Measurements from ENCODE around the gene RO60.

GRCh38 chr1:193077991-193078390 lies 18.6 kb downstream of the RO60 start:
- TF ChIP-seq CTCF (IDR thresholded peaks at IDR 0.05; ENCODE audit: poor library complexity, severe bottlenecking) (no peak), RAD21 (conservative IDR thresholded peaks at IDR 0.05) (no peak)
